Thyroid gland (tissue), 4 donors: ENCODE measurements around the gene MRPL3. TPM values are rescaled to one million over a fixed set of nuclear protein-coding genes. Genes with fewer than 3 reads are reported as not detected.
A peak's percentile ranks its signal among the peaks of the same experiment; 100 is the strongest.

Experiments used
- DNase-seq, 2 donors: peaks; one replicate each; pipeline ENCODE4 v3.0.0-alpha.2; 2019
- H3K27ac ChIP-seq, 3 donors: fragments of 200-600 bp; sonication (generic); 1 replicate in 2 of 3; 2 replicates in 1 of 3; pipeline ENCODE4 v1.5.1; 2016 to 2019; ENCODE audit warnings: mild to moderate bottlenecking in 1 of 3, moderate library complexity in 1 of 3
- H3K27me3 ChIP-seq: fragments of 200-600 bp; sonication (generic); one replicate; pipeline ENCODE4 v1.5.1; 2019
- H3K36me3 ChIP-seq, 2 donors: fragments of 200-600 bp; sonication (generic); one replicate each; pipeline ENCODE4 v1.5.1; 2016 to 2019
- H3K4me1 ChIP-seq, 2 donors: fragments of 200-600 bp; sonication (generic); one replicate each; pipeline ENCODE4 v1.5.1; 2017 to 2019
- H3K4me3 ChIP-seq, 3 donors: fragments of 200-600 bp; sonication (generic); replicated peaks in 1 of 3; 1 replicate in 2 of 3; 2 replicates in 1 of 3; pipeline ENCODE4 v1.5.1; 2016; ENCODE audit warnings: mild to moderate bottlenecking in 1 of 3
- H3K9me3 ChIP-seq: fragments of 200-600 bp; sonication (generic); one replicate; pipeline ENCODE4 v1.5.1; 2017
- CTCF ChIP-seq, 6 experiments: fragments of 200-600 bp in 3 of 6; fragments of 450-650 bp in 3 of 6; sonication (generic) in 3 of 6; IDR thresholded peaks; one replicate each; pipeline ENCODE4 v1.5.1; 2016 to 2019; ENCODE audit warnings: antibody characterized with exemption in 6 of 6, mild to moderate bottlenecking in 2 of 6, inconsistent platforms in 1 of 6, moderate library complexity in 1 of 6
- POLR2A ChIP-seq, 2 donors: fragments of 450-650 bp; IDR thresholded peaks; one replicate each; pipeline ENCODE4 v1.6.1; 2017; ENCODE audit warnings: antibody characterized with exemption in 2 of 2, mild to moderate bottlenecking in 2 of 2, moderate library complexity in 1 of 2
- WGBS, 2 donors: methylation state at CpG; one replicate each; pipeline ENCODE4 v1.1.5; 2017; 5-methylcytosine and 5-hydroxymethylcytosine counted together
- intact Hi-C: fragments of 100-400 bp; cut with DNase I; formaldehyde crosslinking; loops from one replicate; pipeline ENCODE4 v1.15.1; 2023
- total RNA-seq, 4 donors: library from RNA; depleted of rRNA; stranded (reverse); fragments of >200 nt; gene quantifications; one replicate each; pipeline ENCODE4 v1.2.3, GENCODE V29; 2016

Gene MRPL3
- total RNA-seq, 4 donors from 2014 or later, result 96.6 to 128 (median 111) TPM

DNA sequence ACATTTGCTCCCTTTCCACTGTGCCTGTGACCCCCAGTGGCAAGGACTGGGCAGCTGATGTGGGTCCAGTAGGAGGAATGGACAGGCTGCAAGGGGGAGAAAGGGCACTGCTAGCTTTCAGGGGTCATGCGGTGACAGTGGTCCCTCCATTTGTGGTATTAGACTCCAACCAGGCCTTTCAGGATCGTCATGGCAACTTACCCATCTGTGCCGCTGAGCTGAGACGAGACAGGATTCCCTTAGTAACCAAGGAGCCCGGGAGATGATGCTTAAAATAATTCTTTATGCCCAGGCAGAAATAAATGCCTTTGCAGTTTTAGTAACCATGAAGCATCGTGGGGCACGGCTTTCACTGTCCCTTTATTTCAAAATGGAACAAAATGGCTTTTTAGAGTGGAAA, 15.9 kb upstream of the MRPL3 start:
- DNase-seq, result no peak
- no peak overlapping the region for H3K27ac ChIP-seq
- no peaks in the 10 kb centered on the region for H3K27me3 ChIP-seq
- no peaks in the 10 kb centered on the region for H3K9me3 ChIP-seq
- no peak for TF ChIP-seq POLR2A (IDR thresholded peaks at IDR 0.05)
- no peak for TF ChIP-seq CTCF (IDR thresholded peaks at IDR 0.05)
- H3K4me3 ChIP-seq, result no peak overlapping the region
- H3K4me1 ChIP-seq, result no peaks in the 10 kb centered on the region
- no peaks in the 10 kb centered on the region for H3K36me3 ChIP-seq
- WGBS, 2 donors, result 83 to 86% methylated on average over 7 of the region's 7 CpGs
- intact Hi-C loops, result no loop called here

GRCh38 chr3:131505421-131505820, 2.6 kb upstream of the MRPL3 start:
- WGBS, 2 donors, result 68 to 77% methylated on average over 4 of the region's 4 CpGs
- no peaks in the 10 kb centered on the region for H3K27me3 ChIP-seq
- no peaks in the 10 kb centered on the region for H3K36me3 ChIP-seq
- TF ChIP-seq CTCF (IDR thresholded peaks at IDR 0.05) (no peak), POLR2A (IDR thresholded peaks at IDR 0.05) (no peak)
- H3K4me1 ChIP-seq, result peaks cover 15% of the 10 kb centered on the region in 2 donors
- H3K4me3 ChIP-seq, result no peak overlapping the region
- intact Hi-C loops, result loop anchor here (10.0 kb wide), 2 partner anchors 121 to 271 kb away; partner anchors contain the start of gene NUDT16
- no peak overlapping the region for H3K27ac ChIP-seq
- DNase-seq, result no peak
- no peaks in the 10 kb centered on the region for H3K9me3 ChIP-seq

- Histone ChIP-seq H3K36me3 (peaks cover under 1 to 5% of the 10 kb centered on the region in 2 donors), H3K4me3 (peak overlapping the region in 2 of 3 donors; percentile 68 to 90), H3K4me1 (peaks cover 15% of the 10 kb centered on the region in 2 donors), H3K27me3 (no peaks in the 10 kb centered on the region), H3K27ac (peak overlapping the region in 1 of 3 donors; percentile 62), H3K9me3 (no peaks in the 10 kb centered on the region)
- intact Hi-C loops, result loop anchor here (10.0 kb wide), 2 partner anchors 118 to 268 kb away; partner anchors contain the start of gene NUDT16
- no peak for DNase-seq
- TF ChIP-seq POLR2A (IDR thresholded peaks at IDR 0.05) (no peak), CTCF (IDR thresholded peaks at IDR 0.05) (no peak)
These were observed 507 bp upstream of the MRPL3 start for GRCh38 chr3:131503320-131503635.

DNA sequence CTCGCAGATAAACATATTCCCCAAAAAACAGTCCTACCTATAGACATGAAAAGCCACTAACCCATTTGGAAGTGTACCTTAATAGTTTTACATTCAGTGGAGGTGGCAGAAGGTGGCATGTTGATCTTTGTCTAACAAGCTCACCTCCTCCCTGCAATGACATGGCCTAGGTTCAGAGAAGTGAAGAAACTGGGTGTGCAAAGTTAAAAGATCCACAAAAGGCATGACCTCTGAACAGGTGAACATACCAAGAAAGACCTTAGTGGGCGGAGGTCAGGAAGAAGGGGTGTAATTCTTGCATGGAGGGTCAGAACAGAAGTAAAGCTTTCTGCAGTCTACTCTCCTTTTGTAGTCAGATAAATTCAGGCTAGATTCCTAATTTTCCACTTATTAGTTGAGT, 822 bp downstream of the MRPL3 start:
- peak overlapping the region; percentile 33 to 90 (median 68) for H3K4me3 ChIP-seq
- intact Hi-C loops, result loop anchor here (10.0 kb wide), 2 partner anchors 117 to 267 kb away; partner anchors contain the start of gene NUDT16
- peak overlapping the region in 1 of 3 donors; percentile 62 for H3K27ac ChIP-seq
- 50 to 58% methylated on average over 2 of the region's 2 CpGs for WGBS, 2 donors
- H3K27me3 ChIP-seq, result no peaks in the 10 kb centered on the region
- no peak for TF ChIP-seq CTCF (IDR thresholded peaks at IDR 0.05)
- TF ChIP-seq POLR2A (IDR thresholded peaks at IDR 0.05), result no peak
- H3K4me1 ChIP-seq, result peaks cover 15% of the 10 kb centered on the region in 2 donors
- H3K9me3 ChIP-seq, result no peaks in the 10 kb centered on the region
- H3K36me3 ChIP-seq, result peaks cover 12% of the 10 kb centered on the region in 2 donors
- DNase-seq, result no peak

DNA sequence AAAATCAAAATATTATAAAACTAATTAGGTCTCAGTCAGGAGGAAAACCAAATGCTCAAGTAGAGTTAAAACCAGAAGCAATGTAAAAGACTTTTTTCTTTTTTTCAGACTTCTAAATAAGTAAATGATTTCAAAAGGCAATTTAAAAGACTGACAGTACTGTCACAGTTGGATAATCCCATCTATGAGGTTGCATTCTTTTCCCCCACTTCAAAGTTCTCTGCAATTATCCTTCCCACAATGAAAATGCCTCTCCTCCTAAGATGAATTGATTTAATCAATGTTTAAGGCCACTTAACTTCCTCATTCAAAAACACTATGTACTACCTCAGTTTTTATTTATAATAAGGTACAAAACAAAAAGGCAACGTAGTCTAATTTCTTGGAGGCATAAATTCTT, 8.1 kb downstream of the MRPL3 start:
- intact Hi-C loops, result no loop called here
- 50 to 55% methylated on average over 1 of the region's 1 CpG for WGBS, 2 donors

More for the DNA sequence above, 8.1 kb downstream of the MRPL3 start:
- DNase-seq, result no peak
- Histone ChIP-seq H3K4me1 (peaks cover 0 to 4% of the 10 kb centered on the region in 2 donors), H3K9me3 (no peaks in the 10 kb centered on the region), H3K4me3 (no peak overlapping the region), H3K27ac (no peak overlapping the region), H3K36me3 (peaks cover 14 to 15% of the 10 kb centered on the region in 2 donors), H3K27me3 (no peaks in the 10 kb centered on the region)
- no peak for TF ChIP-seq POLR2A (IDR thresholded peaks at IDR 0.05)
- no peak for TF ChIP-seq CTCF (IDR thresholded peaks at IDR 0.05)
